Memory B cell (primary cell): ENCODE data around the gene AMMECR1.

ENCODE experiments used
- ATAC-seq: fragments of 150-1000 bp; cut with Tn5 transposase; 2 replicates; pipeline ENCODE4 v1.10.0; 2021; ENCODE audit warnings: low read depth, mild to moderate bottlenecking, moderate library complexity
- DNase-seq, 2 donors: peaks; one replicate each; pipeline ENCODE4 v3.0.0; 2022; ENCODE audit warnings: low spot score in 2 of 2
- H3K27ac Mint-ChIP-seq: one replicate; pipeline ENCODE4 v1.8.0; 2022; ENCODE audit warnings: mild to moderate bottlenecking, moderate library complexity, mixed read lengths
- H3K27me3 Mint-ChIP-seq: one replicate; pipeline ENCODE4 v1.8.0; 2022; ENCODE audit warnings: mixed read lengths
- H3K36me3 Mint-ChIP-seq: one replicate; pipeline ENCODE4 v1.8.0; 2022; ENCODE audit warnings: mild to moderate bottlenecking, mixed read lengths
- H3K4me1 Mint-ChIP-seq: one replicate; pipeline ENCODE4 v1.8.0; 2022; ENCODE audit warnings: mixed read lengths
- H3K4me3 Mint-ChIP-seq: one replicate; pipeline ENCODE4 v1.8.0; 2022; ENCODE audit warnings: mild to moderate bottlenecking, moderate library complexity, mixed read lengths
- H3K9me3 Mint-ChIP-seq: one replicate; pipeline ENCODE4 v1.8.0; 2022; ENCODE audit warnings: mixed read lengths

Gene AMMECR1

GRCh38 chrX:110321081-110321480 is 3.2 kb upstream of the AMMECR1 start:
- Mint-ChIP-seq H3K36me3 (no peaks in the 10 kb centered on the region), H3K9me3 (peaks cover 2% of the 10 kb centered on the region), H3K27me3 (no peaks in the 10 kb centered on the region), H3K4me1 (peaks cover 4% of the 10 kb centered on the region), H3K4me3 (no peak overlapping the region), H3K27ac (no peak overlapping the region)
- no peak for DNase-seq
- ATAC-seq, result no peak

GRCh38 chrX:110320381-110320987 is 2.6 kb upstream of the AMMECR1 start:
- DNase-seq (no peak), ATAC-seq (no peak)
- Mint-ChIP-seq H3K27me3 (no peaks in the 10 kb centered on the region), H3K4me3 (no peak overlapping the region), H3K27ac (no peak overlapping the region), H3K9me3 (no peaks in the 10 kb centered on the region), H3K4me1 (peaks cover 4% of the 10 kb centered on the region), H3K36me3 (no peaks in the 10 kb centered on the region)

- peak overlapping the region; percentile 97 for H3K27ac Mint-ChIP-seq
- no peaks in the 10 kb centered on the region for H3K9me3 Mint-ChIP-seq
- H3K36me3 Mint-ChIP-seq, result no peaks in the 10 kb centered on the region
- peak overlapping the region; percentile 93 for H3K4me3 Mint-ChIP-seq
- ATAC-seq, result no peak
- H3K27me3 Mint-ChIP-seq, result no peaks in the 10 kb centered on the region
- DNase-seq, result no peak
- H3K4me1 Mint-ChIP-seq, result peaks cover 8% of the 10 kb centered on the region
Observed at GRCh38 chrX:110318664-110318968, 731 bp upstream of the AMMECR1 start.

GRCh38 chrX:110317061-110317819 is 645 bp downstream of the AMMECR1 start:
- H3K4me3 Mint-ChIP-seq, result peak overlapping the region; percentile 93
- ATAC-seq, result peak; percentile 19
- no peaks in the 10 kb centered on the region for H3K9me3 Mint-ChIP-seq
- peak in 1 of 2 donors; percentile 5 for DNase-seq
- no peaks in the 10 kb centered on the region for H3K27me3 Mint-ChIP-seq
- peaks cover 9% of the 10 kb centered on the region for H3K4me1 Mint-ChIP-seq
- no peaks in the 10 kb centered on the region for H3K36me3 Mint-ChIP-seq
- H3K27ac Mint-ChIP-seq, result peak overlapping the region; percentile 97

- Mint-ChIP-seq H3K36me3 (no peaks in the 10 kb centered on the region), H3K4me1 (peaks cover 8% of the 10 kb centered on the region), H3K4me3 (peak overlapping the region; percentile 93), H3K9me3 (no peaks in the 10 kb centered on the region), H3K27me3 (no peaks in the 10 kb centered on the region), H3K27ac (peak overlapping the region; percentile 97)
- DNase-seq, result no peak
- no peak for ATAC-seq
Observed at GRCh38 chrX:110316351-110317060, 1.4 kb downstream of the AMMECR1 start.

- no peak overlapping the region for H3K27ac Mint-ChIP-seq
- no peaks in the 10 kb centered on the region for H3K36me3 Mint-ChIP-seq
- DNase-seq (no peak), ATAC-seq (no peak)
- H3K4me1 Mint-ChIP-seq, result peaks cover 15% of the 10 kb centered on the region
- no peaks in the 10 kb centered on the region for H3K9me3 Mint-ChIP-seq
- peak overlapping the region; percentile 21 for H3K4me3 Mint-ChIP-seq
- no peaks in the 10 kb centered on the region for H3K27me3 Mint-ChIP-seq
Observed at GRCh38 chrX:110315551-110315950, 2.3 kb downstream of the AMMECR1 start.

GRCh38 chrX:110311437-110312230 is 6.3 kb downstream of the AMMECR1 start:
- no peak overlapping the region for H3K4me3 Mint-ChIP-seq

GRCh38 chrX:110310896-110311295 is 7.0 kb downstream of the AMMECR1 start:
- H3K9me3 Mint-ChIP-seq, result no peaks in the 10 kb centered on the region
- H3K27me3 Mint-ChIP-seq, result no peaks in the 10 kb centered on the region
- H3K36me3 Mint-ChIP-seq, result no peaks in the 10 kb centered on the region
- ATAC-seq (peak; percentile 95), DNase-seq (no peak)
- peak overlapping the region; percentile 21 for H3K4me3 Mint-ChIP-seq
- H3K27ac Mint-ChIP-seq, result peak overlapping the region; percentile 60
- peaks cover 23% of the 10 kb centered on the region for H3K4me1 Mint-ChIP-seq

More at GRCh38 chrX:110311437-110312230, 6.3 kb downstream of the AMMECR1 start:
- Mint-ChIP-seq H3K4me1 (peaks cover 23% of the 10 kb centered on the region), H3K27ac (peak overlapping the region; percentile 60), H3K36me3 (no peaks in the 10 kb centered on the region), H3K27me3 (no peaks in the 10 kb centered on the region), H3K9me3 (no peaks in the 10 kb centered on the region)
- DNase-seq (no peak), ATAC-seq (no peak)

GRCh38 chrX:110310000-110310790 is 7.7 kb downstream of the AMMECR1 start:
- ATAC-seq (no peak), DNase-seq (no peak)
- Mint-ChIP-seq H3K27ac (peak overlapping the region; percentile 60), H3K27me3 (no peaks in the 10 kb centered on the region), H3K36me3 (no peaks in the 10 kb centered on the region), H3K4me3 (no peak overlapping the region), H3K4me1 (peaks cover 22% of the 10 kb centered on the region), H3K9me3 (no peaks in the 10 kb centered on the region)

- Mint-ChIP-seq H3K9me3 (no peaks in the 10 kb centered on the region), H3K36me3 (no peaks in the 10 kb centered on the region), H3K27me3 (no peaks in the 10 kb centered on the region), H3K4me3 (no peak overlapping the region), H3K27ac (no peak overlapping the region), H3K4me1 (peaks cover 21% of the 10 kb centered on the region)
- ATAC-seq (no peak), DNase-seq (no peak)
Observed at GRCh38 chrX:110308220-110308619, 9.7 kb downstream of the AMMECR1 start.

- H3K9me3 Mint-ChIP-seq, result no peaks in the 10 kb centered on the region
- no peak overlapping the region for H3K4me3 Mint-ChIP-seq
- H3K36me3 Mint-ChIP-seq, result no peaks in the 10 kb centered on the region
- no peaks in the 10 kb centered on the region for H3K27me3 Mint-ChIP-seq
- peaks cover 8% of the 10 kb centered on the region for H3K4me1 Mint-ChIP-seq
- ATAC-seq, result no peak
- DNase-seq, result no peak
- no peak overlapping the region for H3K27ac Mint-ChIP-seq
Observed at GRCh38 chrX:110304884-110305283, 13.0 kb downstream of the AMMECR1 start.

- Mint-ChIP-seq H3K4me3 (no peak overlapping the region), H3K27ac (no peak overlapping the region), H3K27me3 (no peaks in the 10 kb centered on the region), H3K4me1 (peaks cover 9% of the 10 kb centered on the region), H3K9me3 (no peaks in the 10 kb centered on the region), H3K36me3 (no peaks in the 10 kb centered on the region)
- DNase-seq, result no peak
- ATAC-seq, result no peak
Observed at GRCh38 chrX:110304371-110304770, 13.5 kb downstream of the AMMECR1 start.

- no peak overlapping the region for H3K27ac Mint-ChIP-seq
- H3K9me3 Mint-ChIP-seq, result no peaks in the 10 kb centered on the region
- no peaks in the 10 kb centered on the region for H3K36me3 Mint-ChIP-seq
- DNase-seq (no peak), ATAC-seq (no peak)
- H3K27me3 Mint-ChIP-seq, result no peaks in the 10 kb centered on the region
- no peak overlapping the region for H3K4me3 Mint-ChIP-seq
- H3K4me1 Mint-ChIP-seq, result peaks cover 6% of the 10 kb centered on the region
Observed at GRCh38 chrX:110302975-110303374, 14.9 kb downstream of the AMMECR1 start.
